ENCODE measurements around the gene CCDC93.

Gene CCDC93

GRCh38 chr2:117989854-117990438 lies 23.9 kb downstream of the CCDC93 start:
- peaks cover 36% of the 10 kb centered on the region for H3K36me3 Mint-ChIP-seq (ENCODE audit: low read depth)
- no peak overlapping the region for H3K4me3 Mint-ChIP-seq
- no peak overlapping the region for H3K27ac Mint-ChIP-seq
- peaks cover 3% of the 10 kb centered on the region for H3K4me1 Mint-ChIP-seq (ENCODE audit: low read depth)
- H3K9me3 Mint-ChIP-seq, result no peaks in the 10 kb centered on the region
- no peaks in the 10 kb centered on the region for H3K27me3 Mint-ChIP-seq (ENCODE audit: low read depth)

- no peaks in the 10 kb centered on the region for H3K9me3 Mint-ChIP-seq
- peaks cover 27% of the 10 kb centered on the region for H3K36me3 Mint-ChIP-seq (ENCODE audit: low read depth)
- H3K27me3 Mint-ChIP-seq (ENCODE audit: low read depth), result no peaks in the 10 kb centered on the region
- no peak overlapping the region for H3K27ac Mint-ChIP-seq
- H3K4me1 Mint-ChIP-seq (ENCODE audit: low read depth), result peaks cover 3% of the 10 kb centered on the region
- H3K4me3 Mint-ChIP-seq, result no peak overlapping the region
Observed at GRCh38 chr2:117987121-117987520, 26.7 kb downstream of the CCDC93 start.

- no peak overlapping the region for H3K4me3 Mint-ChIP-seq
- no peak overlapping the region for H3K27ac Mint-ChIP-seq
- H3K36me3 Mint-ChIP-seq (ENCODE audit: low read depth), result peaks cover 23% of the 10 kb centered on the region
- H3K27me3 Mint-ChIP-seq (ENCODE audit: low read depth), result no peaks in the 10 kb centered on the region
- peaks cover 5% of the 10 kb centered on the region for H3K4me1 Mint-ChIP-seq (ENCODE audit: low read depth)
- H3K9me3 Mint-ChIP-seq, result no peaks in the 10 kb centered on the region
Observed at GRCh38 chr2:117985092-117985491, 28.8 kb downstream of the CCDC93 start.

GRCh38 chr2:117984208-117984607 lies 29.7 kb downstream of the CCDC93 start:
- H3K9me3 Mint-ChIP-seq, result no peaks in the 10 kb centered on the region
- peaks cover 14% of the 10 kb centered on the region for H3K36me3 Mint-ChIP-seq (ENCODE audit: low read depth)
- no peak overlapping the region for H3K27ac Mint-ChIP-seq
- no peak overlapping the region for H3K4me3 Mint-ChIP-seq
- peaks cover 2% of the 10 kb centered on the region for H3K4me1 Mint-ChIP-seq (ENCODE audit: low read depth)
- H3K27me3 Mint-ChIP-seq (ENCODE audit: low read depth), result no peaks in the 10 kb centered on the region

GRCh38 chr2:117983040-117983439 lies 30.8 kb downstream of the CCDC93 start:
- peaks cover 14% of the 10 kb centered on the region for H3K36me3 Mint-ChIP-seq (ENCODE audit: low read depth)
- H3K27ac Mint-ChIP-seq, result no peak overlapping the region
- no peaks in the 10 kb centered on the region for H3K9me3 Mint-ChIP-seq
- H3K4me1 Mint-ChIP-seq (ENCODE audit: low read depth), result peaks cover 2% of the 10 kb centered on the region
- no peak overlapping the region for H3K4me3 Mint-ChIP-seq
- H3K27me3 Mint-ChIP-seq (ENCODE audit: low read depth), result no peaks in the 10 kb centered on the region

- Mint-ChIP-seq H3K27me3 (ENCODE audit: low read depth) (no peaks in the 10 kb centered on the region), H3K36me3 (ENCODE audit: low read depth) (peaks cover 15% of the 10 kb centered on the region), H3K4me1 (ENCODE audit: low read depth) (peaks cover 3% of the 10 kb centered on the region), H3K27ac (no peak overlapping the region), H3K4me3 (no peak overlapping the region), H3K9me3 (no peaks in the 10 kb centered on the region)
Observed at GRCh38 chr2:117982376-117983033, 31.4 kb downstream of the CCDC93 start.

- peaks cover 17% of the 10 kb centered on the region for H3K36me3 Mint-ChIP-seq (ENCODE audit: low read depth)
- no peak overlapping the region for H3K4me3 Mint-ChIP-seq
- H3K4me1 Mint-ChIP-seq (ENCODE audit: low read depth), result peaks cover 3% of the 10 kb centered on the region
- no peaks in the 10 kb centered on the region for H3K27me3 Mint-ChIP-seq (ENCODE audit: low read depth)
- no peaks in the 10 kb centered on the region for H3K9me3 Mint-ChIP-seq
- no peak overlapping the region for H3K27ac Mint-ChIP-seq
Observed at GRCh38 chr2:117981810-117982209, 32.1 kb downstream of the CCDC93 start.

- H3K36me3 Mint-ChIP-seq (ENCODE audit: low read depth), result peaks cover 19% of the 10 kb centered on the region
- no peak overlapping the region for H3K4me3 Mint-ChIP-seq
- no peaks in the 10 kb centered on the region for H3K27me3 Mint-ChIP-seq (ENCODE audit: low read depth)
- H3K9me3 Mint-ChIP-seq, result no peaks in the 10 kb centered on the region
- peaks cover 3% of the 10 kb centered on the region for H3K4me1 Mint-ChIP-seq (ENCODE audit: low read depth)
- no peak overlapping the region for H3K27ac Mint-ChIP-seq
Observed at GRCh38 chr2:117980783-117981676, 32.8 kb downstream of the CCDC93 start.

GRCh38 chr2:117979911-117980701 lies 33.8 kb downstream of the CCDC93 start:
- Mint-ChIP-seq H3K27me3 (ENCODE audit: low read depth) (no peaks in the 10 kb centered on the region), H3K4me1 (ENCODE audit: low read depth) (peaks cover 3% of the 10 kb centered on the region), H3K9me3 (no peaks in the 10 kb centered on the region), H3K36me3 (ENCODE audit: low read depth) (peaks cover 18% of the 10 kb centered on the region), H3K4me3 (no peak overlapping the region), H3K27ac (no peak overlapping the region)

- Mint-ChIP-seq H3K36me3 (ENCODE audit: low read depth) (peaks cover 27% of the 10 kb centered on the region), H3K4me1 (ENCODE audit: low read depth) (peaks cover 3% of the 10 kb centered on the region), H3K4me3 (no peak overlapping the region), H3K9me3 (no peaks in the 10 kb centered on the region), H3K27me3 (ENCODE audit: low read depth) (no peaks in the 10 kb centered on the region), H3K27ac (no peak overlapping the region)
Observed at GRCh38 chr2:117977696-117978095, 36.2 kb downstream of the CCDC93 start.

GRCh38 chr2:117976581-117976980 lies 37.3 kb downstream of the CCDC93 start:
- H3K4me3 Mint-ChIP-seq, result no peak overlapping the region
- H3K36me3 Mint-ChIP-seq (ENCODE audit: low read depth), result peaks cover 35% of the 10 kb centered on the region
- H3K27me3 Mint-ChIP-seq (ENCODE audit: low read depth), result no peaks in the 10 kb centered on the region
- H3K27ac Mint-ChIP-seq, result no peak overlapping the region
- H3K9me3 Mint-ChIP-seq, result no peaks in the 10 kb centered on the region
- H3K4me1 Mint-ChIP-seq (ENCODE audit: low read depth), result peaks cover 3% of the 10 kb centered on the region

- Mint-ChIP-seq H3K9me3 (no peaks in the 10 kb centered on the region), H3K4me1 (ENCODE audit: low read depth) (peaks cover 2% of the 10 kb centered on the region), H3K36me3 (ENCODE audit: low read depth) (peaks cover 46% of the 10 kb centered on the region), H3K4me3 (no peak overlapping the region), H3K27me3 (ENCODE audit: low read depth) (no peaks in the 10 kb centered on the region), H3K27ac (no peak overlapping the region)
Observed at GRCh38 chr2:117973498-117974082, 40.3 kb downstream of the CCDC93 start.

- Mint-ChIP-seq H3K27ac (no peak overlapping the region), H3K27me3 (ENCODE audit: low read depth) (no peaks in the 10 kb centered on the region), H3K4me3 (no peak overlapping the region), H3K4me1 (ENCODE audit: low read depth) (peaks cover 4% of the 10 kb centered on the region), H3K9me3 (no peaks in the 10 kb centered on the region), H3K36me3 (ENCODE audit: low read depth) (peaks cover 46% of the 10 kb centered on the region)
Observed at GRCh38 chr2:117972476-117973123, 41.3 kb downstream of the CCDC93 start.

Data from T-helper 1 cell treated with Interleukin-12 subunit alpha and Interleukin-12 subunit beta and Interleukin-4 antibody, amounts not matched to agents 30 μg/mL and 1 μg/mL, for 36 hours (primary cell).